PC-3 (cell line): ENCODE data around the gene NTRK1. TPM values are rescaled to one million over a fixed set of nuclear protein-coding genes. Genes with fewer than 3 reads are reported as not detected.

ENCODE experiments used
- ATAC-seq: fragments of 200-7000 bp; cut with Tn5 transposase; 2 replicates; pipeline ENCODE4 v1.9.1; 2020; ENCODE audit warnings: mild to moderate bottlenecking, moderate library complexity
- BruUV-seq: library from RNA; stranded (reverse); fragments of 400-500 nt; replicated peaks from 2 replicates; lab custom pipeline; 2021; lab: Mats Ljungman, UMichigan
- CTCF ChIA-PET: fragments of 300-600 bp; sonication (Branson Sonifier 250); formaldehyde crosslinking; loops from one replicate; lab custom pipeline; 2022; ENCODE audit warnings: antibody characterized with exemption; lab: Charles Lee
- POLR2A ChIA-PET: fragments of 300-600 bp; sonication (Branson Sonifier 250); formaldehyde crosslinking; loops from one replicate; lab custom pipeline; 2022; ENCODE audit warnings: antibody characterized with exemption; ENCODE audit not compliant: unreplicated experiment; lab: Charles Lee
- DNase-seq: peaks from one replicate; pipeline ENCODE4 v3.0.0-alpha.2; 2015
- H2AFZ ChIP-seq: fragments of 300-600 bp; sonication (generic); 2 replicates; pipeline ENCODE4 v1.6.0; 2016; ENCODE audit warnings: antibody characterized with exemption, low read length
- H3F3A ChIP-seq: fragments of 300-600 bp; sonication (generic); one replicate; pipeline ENCODE4 v1.6.0; 2017; ENCODE audit warnings: antibody characterized with exemption, low read length, control low read depth, mild to moderate bottlenecking; ENCODE audit not compliant: unreplicated experiment
- H3K27ac ChIP-seq: fragments of 300-600 bp; sonication (generic); 2 replicates; pipeline ENCODE4 v1.5.1; 2016; ENCODE audit warnings: mild to moderate bottlenecking, low read length
- H3K27me3 ChIP-seq: fragments of 300-600 bp; sonication (generic); 2 replicates; pipeline ENCODE4 v1.6.1; 2016; ENCODE audit warnings: low read length, mixed read lengths
- H3K36me3 ChIP-seq: fragments of 300-600 bp; sonication (generic); 2 replicates; pipeline ENCODE4 v1.6.1; 2016; ENCODE audit warnings: low read depth, mixed run types, low read length, mixed read lengths
- H3K4me1 ChIP-seq: fragments of 300-600 bp; sonication (generic); 2 replicates; pipeline ENCODE4 v1.5.1; 2016; ENCODE audit warnings: low read length; ENCODE audit not compliant: insufficient read depth
- H3K4me2 ChIP-seq: fragments of 300-600 bp; sonication (generic); 2 replicates; pipeline ENCODE4 v1.6.0; 2016; ENCODE audit warnings: low read length
- H3K4me3 ChIP-seq: fragments of 300-600 bp; sonication (generic); 2 replicates; pipeline ENCODE4 v1.5.1; 2016; ENCODE audit warnings: mild to moderate bottlenecking, low read length, mixed read lengths
- H3K79me2 ChIP-seq: fragments of 300-600 bp; sonication (generic); 2 replicates; pipeline ENCODE4 v1.6.1; 2017; ENCODE audit warnings: low read length, mixed read lengths
- H3K9ac ChIP-seq: fragments of 300-600 bp; sonication (generic); 2 replicates; pipeline ENCODE4 v1.6.0; 2016; ENCODE audit warnings: mild to moderate bottlenecking, low read length
- H3K9me2 ChIP-seq: fragments of 300-600 bp; sonication (generic); replicated peaks from 2 replicates; pipeline ENCODE4 v1.6.1; 2016; ENCODE audit warnings: mixed run types, low read length, mixed read lengths
- H3K9me3 ChIP-seq: fragments of 300-600 bp; sonication (generic); 2 replicates; pipeline ENCODE4 v1.6.1; 2016; ENCODE audit warnings: low read length, mixed read lengths
- H4K20me1 ChIP-seq: fragments of 300-600 bp; sonication (generic); 2 replicates; pipeline ENCODE4 v1.6.1; 2016; ENCODE audit warnings: low read length, mixed read lengths
- CTCF ChIP-seq: fragments of 300-600 bp; sonication (generic); conservative IDR thresholded peaks from 2 replicates; pipeline ENCODE4 v1.5.1; 2017; ENCODE audit warnings: antibody characterized with exemption, low read depth, mild to moderate bottlenecking, low read length
- EZH2 ChIP-seq: fragments of 300-600 bp; sonication (generic); IDR thresholded peaks from one replicate; pipeline ENCODE4 v1.6.1; 2017; ENCODE audit warnings: antibody characterized with exemption, mild to moderate bottlenecking, low read length; ENCODE audit not compliant: unreplicated experiment
- EZH2phosphoT487 ChIP-seq: fragments of 300-600 bp; sonication (generic); IDR thresholded peaks from 2 replicates; pipeline ENCODE4 v1.6.1; 2018; ENCODE audit warnings: mild to moderate bottlenecking, antibody characterized with exemption, low read length, borderline replicate concordance
- intact Hi-C: fragments of 100-400 bp; cut with micrococcal nuclease; formaldehyde crosslinking; loops from 2 replicates; pipeline ENCODE4 v1.9.0; 2023
- total RNA-seq: library from RNA; depleted of rRNA; stranded (reverse); fragments of >200 nt; gene quantifications from 2 replicates; pipeline ENCODE4 v1.2.3, GENCODE V29; 2014

NTRK1 gene
- total RNA-seq, 1 experiment from 2014 or later: 0.15 TPM

- Histone ChIP-seq H3K27ac (no peak within 1 kb of the TSS), H3F3A (no peaks in the 10 kb centered on the region), H3K9me2 (no peaks in the 10 kb centered on the region), H3K9me3 (no peaks in the 10 kb centered on the region), H3K36me3 (no peaks in the 10 kb centered on the region), H2AFZ (peak within 1 kb of the TSS; percentile 78), H3K4me2 (peak within 1 kb of the TSS; percentile 92), H3K4me3 (peak within 1 kb of the TSS; percentile 63), H3K79me2 (no peaks in the 10 kb centered on the region), H4K20me1 (no peaks in the 10 kb centered on the region), H3K9ac (no peak within 1 kb of the TSS), H3K4me1 (peaks cover 22% of the 10 kb centered on the region), H3K27me3 (peaks cover 45% of the 10 kb centered on the region)
- no peak for TF ChIP-seq CTCF
- peak; percentile 64 for TF ChIP-seq EZH2
- TF ChIP-seq EZH2phosphoT487: no peak
- ChIA-PET POLR2A (interaction anchor here (0.5 kb wide), 1 partner anchor 31 kb away, joined by 4 read pairs; no protein-coding TSS in a partner anchor), CTCF (interaction anchor here (0.6 to 1.5 kb wide), 11 partner anchors 21 to 514 kb away, joined by 3 to 26 read pairs (median 4); partner anchors contain the start of genes METTL25B and PRCC)
- DNase-seq (no peak), ATAC-seq (peak; percentile 7)
- intact Hi-C loops: loop anchor here (1.0 kb wide), 1 partner anchor 133 kb away; no protein-coding TSS in a partner anchor
- no TSS peak for BruUV-seq
Observed at GRCh38 chr1:156858959-156859522, 1.6 kb upstream of the NTRK1 start, which contains the start of gene INSRR. Gene INSRR, minus strand, starts transcription at chr1:156859117. Its CDS starts 496 bp downstream, at chr1:156858621.

GRCh38 chr1:156859523-156860112 lies 1.0 kb upstream of the NTRK1 start:
- TF ChIP-seq CTCF (no peak), EZH2 (no peak), EZH2phosphoT487 (no peak)
- intact Hi-C loops: loop anchor here (1.0 kb wide), 3 partner anchors 31 to 133 kb away; no protein-coding TSS in a partner anchor
- DNase-seq: peak; percentile 35
- peak; percentile 60 for ATAC-seq
- Histone ChIP-seq H3K27me3 (peaks cover 45% of the 10 kb centered on the region), H3K36me3 (no peaks in the 10 kb centered on the region), H3K9ac (no peak overlapping the region), H3K9me2 (no peaks in the 10 kb centered on the region), H2AFZ (peak overlapping the region; percentile 78), H3K4me1 (peaks cover 22% of the 10 kb centered on the region), H3K9me3 (no peaks in the 10 kb centered on the region), H4K20me1 (no peaks in the 10 kb centered on the region), H3K79me2 (no peaks in the 10 kb centered on the region), H3K27ac (no peak overlapping the region), H3K4me3 (peak overlapping the region; percentile 63), H3F3A (no peaks in the 10 kb centered on the region), H3K4me2 (peak overlapping the region; percentile 92)
- ChIA-PET CTCF (interaction anchor here (0.6 to 1.5 kb wide), 15 partner anchors 20 to 515 kb away, joined by 3 to 26 read pairs (median 4); partner anchors contain the start of genes METTL25B and PRCC), POLR2A (interaction anchor here (0.5 to 0.6 kb wide), 2 partner anchors 31 to 37 kb away, joined by 4 to 7 read pairs; no protein-coding TSS in a partner anchor)
- no TSS peak for BruUV-seq
